ENCODE measurements around the gene HIBCH. TPM values are rescaled to one million over a fixed set of nuclear protein-coding genes. Genes with fewer than 3 reads are reported as not detected.

HIBCH gene
- total RNA-seq, 1 experiment from 2014 or later, result 24.7 TPM

DNA sequence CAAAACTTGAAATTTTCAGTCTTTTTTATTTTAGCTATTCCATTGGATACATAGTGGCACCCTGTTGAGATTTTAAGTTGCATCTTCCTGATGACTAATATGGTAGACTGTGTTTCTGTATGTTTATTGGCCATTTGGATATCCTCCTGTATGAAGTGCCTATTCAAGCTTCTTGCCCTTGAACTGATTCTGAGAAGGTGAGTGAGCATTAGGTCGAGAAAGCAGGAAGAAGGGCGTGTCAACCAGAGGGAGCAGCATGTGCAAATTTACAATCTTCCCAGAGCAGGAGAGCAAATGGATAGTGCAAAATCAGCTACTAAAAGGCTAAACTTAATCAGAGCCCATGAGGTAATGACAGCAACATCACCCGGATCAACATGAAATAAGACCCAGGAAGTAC lies 32.3 kb upstream of the HIBCH start:
- Histone ChIP-seq H3K79me2 (ENCODE audit: insufficient read depth, low read length) (no peaks in the 10 kb centered on the region; the same call in none of the 2 replicates), H3K9ac (ENCODE audit: low read length) (no peak overlapping the region), H3K4me1 (ENCODE audit: control insufficient read depth in 1 of 2, insufficient read depth in 2 of 2, low read length in 2 of 2) (peaks cover 0 to 10% of the 10 kb centered on the region in 2 experiments; a peak in 1 of 4 replicates), H3K9me3 (ENCODE audit: control insufficient read depth in 1 of 2, insufficient read depth in 1 of 2, low read depth in 1 of 2, low read length in 2 of 2) (no peaks in the 10 kb centered on the region), H3K4me2 (ENCODE audit: low read length) (no peak overlapping the region), H3K4me3 (replicated peaks in 1 of 2; ENCODE audit: low read depth in 1 of 2, low read length in 2 of 2) (no peak overlapping the region), H4K20me1 (ENCODE audit: insufficient read depth) (peaks cover 4% of the 10 kb centered on the region; the same call in 1 of the 2 replicates), H3K27ac (ENCODE audit: low read depth, low read length) (no peak overlapping the region), H3K9me2 (ENCODE audit: insufficient read depth) (no peaks in the 10 kb centered on the region), H3K36me3 (ENCODE audit: control insufficient read depth in 1 of 2, insufficient read depth in 2 of 2, low read length in 2 of 2) (no peaks in the 10 kb centered on the region), H2AFZ (ENCODE audit: low read depth, low read length, poor library complexity, severe bottlenecking) (no peak overlapping the region), H3K27me3 (ENCODE audit: insufficient read depth, low read length) (no peaks in the 10 kb centered on the region)
- CTCF ChIA-PET, result interaction anchor here (1.6 kb wide), 1 partner anchor 9 kb away, joined by 3 read pairs; no protein-coding TSS in a partner anchor
- BruUV-seq (replicated peaks), result no TSS peak
- ATAC-seq (no peak), DNase-seq (ENCODE audit: low read depth, low spot score) (no peak)
- TF ChIP-seq POLR2AphosphoS5 (IDR thresholded peaks at IDR 0.05; ENCODE audit: low read depth, low read length) (no peak), SRF (IDR thresholded peaks at IDR 0.05; ENCODE audit: low read depth) (no peak), EZH2phosphoT487 (IDR thresholded peaks at IDR 0.05; ENCODE audit: borderline replicate concordance) (no peak)
- TF ChIP-seq, protein P1, sequence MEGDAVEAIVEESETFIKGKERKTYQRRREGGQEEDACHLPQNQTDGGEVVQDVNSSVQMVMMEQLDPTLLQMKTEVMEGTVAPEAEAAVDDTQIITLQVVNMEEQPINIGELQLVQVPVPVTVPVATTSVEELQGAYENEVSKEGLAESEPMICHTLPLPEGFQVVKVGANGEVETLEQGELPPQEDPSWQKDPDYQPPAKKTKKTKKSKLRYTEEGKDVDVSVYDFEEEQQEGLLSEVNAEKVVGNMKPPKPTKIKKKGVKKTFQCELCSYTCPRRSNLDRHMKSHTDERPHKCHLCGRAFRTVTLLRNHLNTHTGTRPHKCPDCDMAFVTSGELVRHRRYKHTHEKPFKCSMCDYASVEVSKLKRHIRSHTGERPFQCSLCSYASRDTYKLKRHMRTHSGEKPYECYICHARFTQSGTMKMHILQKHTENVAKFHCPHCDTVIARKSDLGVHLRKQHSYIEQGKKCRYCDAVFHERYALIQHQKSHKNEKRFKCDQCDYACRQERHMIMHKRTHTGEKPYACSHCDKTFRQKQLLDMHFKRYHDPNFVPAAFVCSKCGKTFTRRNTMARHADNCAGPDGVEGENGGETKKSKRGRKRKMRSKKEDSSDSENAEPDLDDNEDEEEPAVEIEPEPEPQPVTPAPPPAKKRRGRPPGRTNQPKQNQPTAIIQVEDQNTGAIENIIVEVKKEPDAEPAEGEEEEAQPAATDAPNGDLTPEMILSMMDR (IDR thresholded peaks at IDR 0.05 in 2 of 3, conservative IDR thresholded peaks at IDR 0.05 in 1 of 3; ENCODE audit: borderline replicate concordance in 1 of 3, insufficient read depth in 1 of 3, low read depth in 2 of 3, low read length in 2 of 3), result no peak
- RAD21 ChIA-PET (ENCODE audit: low non-redundant PET in 1 of 2, low total read pairs in 2 of 2, uncharacterized antibody in 2 of 2, unreplicated experiment in 2 of 2), result no interaction called here
- POLR2A ChIA-PET, result no interaction called here
- intact Hi-C loops (cut with micrococcal nuclease), result no loop called here

GRCh38 chr2:190350371-190350770 lies 30.7 kb upstream of the HIBCH start:
- POLR2A ChIA-PET, result no interaction called here
- DNase-seq (ENCODE audit: low read depth, low spot score) (no peak), ATAC-seq (no peak)
- H3K4me1 ChIP-seq (ENCODE audit: control insufficient read depth in 1 of 2, insufficient read depth in 2 of 2, low read length in 2 of 2), result peaks cover 0 to 10% of the 10 kb centered on the region in 2 experiments; a peak in 2 of 4 replicates
- no peak overlapping the region for H2AFZ ChIP-seq (ENCODE audit: low read depth, low read length, poor library complexity, severe bottlenecking)
- H3K4me3 ChIP-seq (replicated peaks in 1 of 2; ENCODE audit: low read depth in 1 of 2, low read length in 2 of 2), result no peak overlapping the region
- TF ChIP-seq CBX3 (IDR thresholded peaks at IDR 0.05; ENCODE audit: low read depth), result no peak
- no peak for TF ChIP-seq TCF7L2 (IDR thresholded peaks at IDR 0.05; ENCODE audit: borderline replicate concordance, extremely low read depth, insufficient read depth, insufficient read length)
- TF ChIP-seq, protein P1 (IDR thresholded peaks at IDR 0.05 in 2 of 3, conservative IDR thresholded peaks at IDR 0.05 in 1 of 3; ENCODE audit: borderline replicate concordance in 1 of 3, insufficient read depth in 1 of 3, low read depth in 2 of 3, low read length in 2 of 3), result no peak
- CTCF ChIA-PET, result no interaction called here
- no peaks in the 10 kb centered on the region for H3K9me3 ChIP-seq (ENCODE audit: control insufficient read depth in 1 of 2, insufficient read depth in 1 of 2, low read depth in 1 of 2, low read length in 2 of 2)
- H3K79me2 ChIP-seq (ENCODE audit: insufficient read depth, low read length), result peaks cover 13% of the 10 kb centered on the region; the same call in 1 of the 2 replicates
- H4K20me1 ChIP-seq (ENCODE audit: insufficient read depth), result peaks cover 4% of the 10 kb centered on the region; the same call in 1 of the 2 replicates
- no peaks in the 10 kb centered on the region for H3K36me3 ChIP-seq (ENCODE audit: control insufficient read depth in 1 of 2, insufficient read depth in 2 of 2, low read length in 2 of 2)
- H3K9ac ChIP-seq (ENCODE audit: low read length), result no peak overlapping the region
- H3K27ac ChIP-seq (ENCODE audit: low read depth, low read length), result no peak overlapping the region
- no TSS peak for BruUV-seq (replicated peaks)
- no peaks in the 10 kb centered on the region for H3K9me2 ChIP-seq (ENCODE audit: insufficient read depth)
- no peaks in the 10 kb centered on the region for H3K27me3 ChIP-seq (ENCODE audit: insufficient read depth, low read length)
- RAD21 ChIA-PET (ENCODE audit: low non-redundant PET in 1 of 2, low total read pairs in 2 of 2, uncharacterized antibody in 2 of 2, unreplicated experiment in 2 of 2), result no interaction called here
- intact Hi-C loops (cut with micrococcal nuclease), result no loop called here
- no peak overlapping the region for H3K4me2 ChIP-seq (ENCODE audit: low read length)

Measured in HCT116 (cell line).